VCaP (cell line): ENCODE data around the gene AKAP6.

Experiments
- H3K27ac ChIP-seq: fragments of 450-650 bp; 2 replicates; pipeline ENCODE4 v1.5.1; 2017
- CTCF ChIP-seq: fragments of 450-650 bp; conservative IDR thresholded peaks from 2 replicates; pipeline ENCODE4 v1.5.1; 2017; ENCODE audit warnings: mild to moderate bottlenecking, moderate library complexity

The AKAP6 gene

GRCh38 chr14:32738206-32738871 lies 409.2 kb downstream of the AKAP6 start:
- TF ChIP-seq CTCF: no peak
- H3K27ac ChIP-seq: no peak overlapping the region

- H3K27ac ChIP-seq: no peak overlapping the region
- TF ChIP-seq CTCF: no peak
These were observed 415.8 kb downstream of the AKAP6 start for GRCh38 chr14:32744811-32745445.

GRCh38 chr14:32754209-32754608 lies 425.1 kb downstream of the AKAP6 start:
- no peak for TF ChIP-seq CTCF
- H3K27ac ChIP-seq: no peak overlapping the region

- TF ChIP-seq CTCF: no peak
- H3K27ac ChIP-seq: no peak overlapping the region
These were observed 427.1 kb downstream of the AKAP6 start for GRCh38 chr14:32756173-32756572.

GRCh38 chr14:32756775-32757174 lies 427.7 kb downstream of the AKAP6 start:
- no peak for TF ChIP-seq CTCF
- no peak overlapping the region for H3K27ac ChIP-seq

GRCh38 chr14:32757568-32757967 lies 428.5 kb downstream of the AKAP6 start:
- no peak overlapping the region for H3K27ac ChIP-seq
- TF ChIP-seq CTCF: no peak

- H3K27ac ChIP-seq: no peak overlapping the region
- TF ChIP-seq CTCF: no peak
These were observed 432.4 kb downstream of the AKAP6 start for GRCh38 chr14:32761381-32761968.
